ENCODE results near the gene C2CD2.
A peak's percentile ranks its signal among the peaks of the same experiment; 100 is the strongest.

Gene C2CD2

GRCh38 chr21:41901099-41901498 lies 52.7 kb downstream of the C2CD2 start:
- no peak for TF ChIP-seq CTCF (IDR thresholded peaks at IDR 0.05; ENCODE audit: control extremely low read depth, extremely low read depth, low read depth, missing control alignments)
- peak; percentile 51 for DNase-seq (ENCODE audit: extremely low spot score)
- ChIA-PET CTCF (no interaction called here), POLR2A (no interaction called here)

GRCh38 chr21:41900401-41900800 lies 53.4 kb downstream of the C2CD2 start:
- POLR2A ChIA-PET: no interaction called here
- CTCF ChIA-PET: no interaction called here
- no peak for TF ChIP-seq CTCF (IDR thresholded peaks at IDR 0.05; ENCODE audit: control extremely low read depth, extremely low read depth, low read depth, missing control alignments)
- DNase-seq (ENCODE audit: extremely low spot score): no peak

GRCh38 chr21:41899426-41900202 lies 54.2 kb downstream of the C2CD2 start:
- no peak for TF ChIP-seq CTCF (IDR thresholded peaks at IDR 0.05; ENCODE audit: control extremely low read depth, extremely low read depth, low read depth, missing control alignments)
- DNase-seq (ENCODE audit: extremely low spot score): peak; percentile 61
- POLR2A ChIA-PET: no interaction called here
- CTCF ChIA-PET: interaction anchor here (1.1 kb wide), 1 partner anchor 20 kb away, joined by 3 read pairs; the partner anchor contains the start of gene PRDM15

- no peak for TF ChIP-seq CTCF (IDR thresholded peaks at IDR 0.05; ENCODE audit: control extremely low read depth, extremely low read depth, low read depth, missing control alignments)
- DNase-seq (ENCODE audit: extremely low spot score): no peak
- ChIA-PET POLR2A (no interaction called here), CTCF (interaction anchor here (1.1 kb wide), 1 partner anchor 19 kb away, joined by 3 read pairs; the partner anchor contains the start of gene PRDM15)
These were observed 54.8 kb downstream of the C2CD2 start for GRCh38 chr21:41898998-41899397.

- ChIA-PET CTCF (no interaction called here), POLR2A (no interaction called here)
- TF ChIP-seq CTCF (IDR thresholded peaks at IDR 0.05; ENCODE audit: control extremely low read depth, extremely low read depth, low read depth, missing control alignments): no peak
- DNase-seq (ENCODE audit: extremely low spot score): no peak
These were observed 56.1 kb downstream of the C2CD2 start for GRCh38 chr21:41897700-41898099.

- ChIA-PET POLR2A (no interaction called here), CTCF (no interaction called here)
- no peak for DNase-seq (ENCODE audit: extremely low spot score)
- no peak for TF ChIP-seq CTCF (IDR thresholded peaks at IDR 0.05; ENCODE audit: control extremely low read depth, extremely low read depth, low read depth, missing control alignments)
These were observed 56.7 kb downstream of the C2CD2 start for GRCh38 chr21:41897047-41897669.

Measured in GM10248 (cell line).